Fibroblast of lung (primary cell): ENCODE results near the gene TRIM32. TPM values are rescaled to one million over a fixed set of nuclear protein-coding genes. Genes with fewer than 3 reads are reported as not detected.

Source experiments
- DNase-seq, 2 donors: peaks; one replicate each; pipeline versions ENCODE4 v3.0.0 to v3.0.0-alpha.2; 2010; ENCODE audit warnings: low read depth in 2 of 2
- H2AFZ ChIP-seq: 2 replicates; pipeline ENCODE4 v1.5.1; 2012; ENCODE audit warnings: low read length, control low read depth, inconsistent platforms
- H3K27ac ChIP-seq: 2 replicates; pipeline ENCODE4 v1.5.1; 2011; ENCODE audit warnings: low read length, control low read depth; ENCODE audit not compliant: insufficient read depth
- H3K27me3 ChIP-seq: 2 replicates; pipeline ENCODE4 v1.5.1; 2011; ENCODE audit warnings: mild to moderate bottlenecking, low read length; ENCODE audit not compliant: control insufficient read depth, insufficient read depth
- H3K36me3 ChIP-seq: 2 replicates; pipeline ENCODE4 v1.5.1; 2011; ENCODE audit warnings: low read length; ENCODE audit not compliant: control insufficient read depth, insufficient read depth
- H3K4me1 ChIP-seq: 2 replicates; pipeline ENCODE4 v1.5.1; 2011; ENCODE audit warnings: low read length; ENCODE audit not compliant: control insufficient read depth, insufficient read depth; ENCODE audit errors: extremely low read depth
- H3K4me2 ChIP-seq: 2 replicates; pipeline ENCODE4 v1.5.1; 2011; ENCODE audit warnings: low read length, control low read depth; ENCODE audit not compliant: insufficient read depth; ENCODE audit errors: extremely low read depth
- H3K4me3 ChIP-seq, 4 experiments: fragments of 200-600 bp in 1 of 4; sonication (generic) in 1 of 4; replicated peaks in 1 of 4; 2 replicates each; pipeline ENCODE4 v1.5.1; 2011 to 2016; ENCODE audit warnings: low read length in 4 of 4, low read depth in 3 of 4, mild to moderate bottlenecking in 3 of 4, control low read depth in 2 of 4, inconsistent platforms in 1 of 4, mixed read lengths in 1 of 4; ENCODE audit not compliant: insufficient read depth in 1 of 4; ENCODE audit errors: control extremely low read depth in 1 of 4
- H3K79me2 ChIP-seq: 2 replicates; pipeline ENCODE4 v1.5.1; 2012; ENCODE audit warnings: mild to moderate bottlenecking, low read length, inconsistent platforms; ENCODE audit not compliant: control insufficient read depth, insufficient read depth
- H3K9ac ChIP-seq: 2 replicates; pipeline ENCODE4 v1.5.1; 2011; ENCODE audit warnings: mild to moderate bottlenecking, low read length, control low read depth; ENCODE audit not compliant: insufficient read depth
- H3K9me3 ChIP-seq: 2 replicates; pipeline ENCODE4 v1.5.1; 2012; ENCODE audit warnings: low read depth, low read length; ENCODE audit not compliant: control insufficient read depth, insufficient read depth
- H4K20me1 ChIP-seq: 2 replicates; pipeline ENCODE4 v1.5.1; 2011; ENCODE audit warnings: low read length; ENCODE audit not compliant: control insufficient read depth, insufficient read depth; ENCODE audit errors: extremely low read depth
- EZH2 ChIP-seq: IDR thresholded peaks from 2 replicates; pipeline ENCODE4 v1.5.1; 2012; ENCODE audit warnings: low read length, control low read depth, mild to moderate bottlenecking; ENCODE audit errors: missing control alignments
- polyA plus RNA-seq, 2 donors: library from polyadenylated mRNA; depleted of rRNA in 1 of 2; stranded (reverse) in 1 of 2; unstranded in 1 of 2; fragments of >200 nt; gene quantifications; 2 replicates each; pipeline ENCODE4 v1.2.1, GENCODE V29; 2011 to 2012; ENCODE audit warnings: missing spikeins in 1 of 2
- total RNA-seq: library from RNA; depleted of rRNA; stranded (reverse); fragments of >200 nt; gene quantifications from 2 replicates; pipeline ENCODE4 v1.2.1, GENCODE V29; 2014
- TF ChIP-seq, protein P1 (sequence below), 2 donors: IDR thresholded peaks in 1 of 2; conservative IDR thresholded peaks in 1 of 2; 1 replicate in 1 of 2; 2 replicates in 1 of 2; pipeline ENCODE4 v1.5.1; 2011 to 2012; ENCODE audit warnings: low read length in 2 of 2, control low read depth in 1 of 2, inconsistent platforms in 1 of 2, low read depth in 1 of 2, mild to moderate bottlenecking in 1 of 2

Gene TRIM32
- total and polyA plus RNA-seq, 2 donors (not counting 1 experiment from before 2014, with no cell fraction given): 18.9 to 23.8 TPM

DNA sequence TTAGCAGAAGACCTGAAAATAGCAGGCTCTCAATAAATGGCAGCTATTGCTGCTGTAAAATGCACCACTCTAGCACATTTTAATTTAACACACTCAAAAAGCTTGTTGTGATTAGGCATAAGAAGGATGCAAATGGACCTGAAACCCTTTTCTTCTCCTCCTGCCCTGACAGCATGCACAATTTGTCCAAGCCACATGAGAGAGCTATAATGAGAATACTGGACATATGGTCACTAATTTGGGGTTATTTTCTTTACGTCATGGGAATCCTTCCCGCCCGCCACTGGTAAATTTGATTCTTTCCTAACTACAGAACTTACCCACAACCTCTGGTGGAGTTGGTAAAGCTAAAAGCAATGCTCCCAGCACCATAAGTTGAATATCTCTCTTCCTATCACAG lies 62.1 kb downstream of the TRIM32 start:
- Histone ChIP-seq H4K20me1 (no peaks in the 10 kb centered on the region), H2AFZ (no peak overlapping the region), H3K27ac (no peak overlapping the region), H3K4me2 (no peak overlapping the region), H3K79me2 (no peaks in the 10 kb centered on the region), H3K9ac (no peak overlapping the region), H3K4me3 (no peak overlapping the region), H3K36me3 (no peaks in the 10 kb centered on the region), H3K4me1 (no peaks in the 10 kb centered on the region), H3K27me3 (no peaks in the 10 kb centered on the region), H3K9me3 (no peaks in the 10 kb centered on the region)
- no peak for TF ChIP-seq EZH2
- TF ChIP-seq, protein P1, sequence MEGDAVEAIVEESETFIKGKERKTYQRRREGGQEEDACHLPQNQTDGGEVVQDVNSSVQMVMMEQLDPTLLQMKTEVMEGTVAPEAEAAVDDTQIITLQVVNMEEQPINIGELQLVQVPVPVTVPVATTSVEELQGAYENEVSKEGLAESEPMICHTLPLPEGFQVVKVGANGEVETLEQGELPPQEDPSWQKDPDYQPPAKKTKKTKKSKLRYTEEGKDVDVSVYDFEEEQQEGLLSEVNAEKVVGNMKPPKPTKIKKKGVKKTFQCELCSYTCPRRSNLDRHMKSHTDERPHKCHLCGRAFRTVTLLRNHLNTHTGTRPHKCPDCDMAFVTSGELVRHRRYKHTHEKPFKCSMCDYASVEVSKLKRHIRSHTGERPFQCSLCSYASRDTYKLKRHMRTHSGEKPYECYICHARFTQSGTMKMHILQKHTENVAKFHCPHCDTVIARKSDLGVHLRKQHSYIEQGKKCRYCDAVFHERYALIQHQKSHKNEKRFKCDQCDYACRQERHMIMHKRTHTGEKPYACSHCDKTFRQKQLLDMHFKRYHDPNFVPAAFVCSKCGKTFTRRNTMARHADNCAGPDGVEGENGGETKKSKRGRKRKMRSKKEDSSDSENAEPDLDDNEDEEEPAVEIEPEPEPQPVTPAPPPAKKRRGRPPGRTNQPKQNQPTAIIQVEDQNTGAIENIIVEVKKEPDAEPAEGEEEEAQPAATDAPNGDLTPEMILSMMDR (conservative IDR thresholded peaks at IDR 0.05 in 1 of 2, IDR thresholded peaks at IDR 0.05 in 1 of 2; ENCODE audit: low read depth in 1 of 2, low read length in 2 of 2): no peak
- no peak for DNase-seq

DNA sequence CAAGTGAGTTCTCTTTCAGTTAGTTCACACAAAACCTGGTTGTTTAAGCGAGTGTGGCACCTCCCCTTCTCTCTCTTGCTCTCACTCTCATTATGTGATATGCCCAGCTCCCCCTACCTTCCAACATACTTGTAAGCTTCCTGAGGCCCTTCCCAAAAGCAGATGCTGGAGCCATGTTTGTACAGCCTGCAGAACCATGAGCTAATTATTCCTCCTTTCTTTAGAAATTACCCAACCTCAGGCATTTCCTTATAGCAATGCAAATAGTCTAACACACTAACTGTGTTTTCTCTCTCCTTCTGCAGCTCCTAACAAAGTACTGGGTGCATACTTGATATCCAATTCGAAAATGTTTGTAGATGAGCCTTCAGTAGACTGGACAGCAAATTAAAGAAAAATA lies 62.7 kb downstream of the TRIM32 start:
- Histone ChIP-seq H3K9me3 (no peaks in the 10 kb centered on the region), H3K4me1 (no peaks in the 10 kb centered on the region), H4K20me1 (no peaks in the 10 kb centered on the region), H3K27ac (no peak overlapping the region), H3K4me2 (no peak overlapping the region), H3K79me2 (no peaks in the 10 kb centered on the region), H3K27me3 (no peaks in the 10 kb centered on the region), H3K36me3 (no peaks in the 10 kb centered on the region), H2AFZ (no peak overlapping the region), H3K4me3 (no peak overlapping the region), H3K9ac (no peak overlapping the region)
- no peak for TF ChIP-seq EZH2
- TF ChIP-seq, protein P1 (conservative IDR thresholded peaks at IDR 0.05 in 1 of 2, IDR thresholded peaks at IDR 0.05 in 1 of 2; ENCODE audit: low read depth in 1 of 2, low read length in 2 of 2): no peak
- no peak for DNase-seq

DNA sequence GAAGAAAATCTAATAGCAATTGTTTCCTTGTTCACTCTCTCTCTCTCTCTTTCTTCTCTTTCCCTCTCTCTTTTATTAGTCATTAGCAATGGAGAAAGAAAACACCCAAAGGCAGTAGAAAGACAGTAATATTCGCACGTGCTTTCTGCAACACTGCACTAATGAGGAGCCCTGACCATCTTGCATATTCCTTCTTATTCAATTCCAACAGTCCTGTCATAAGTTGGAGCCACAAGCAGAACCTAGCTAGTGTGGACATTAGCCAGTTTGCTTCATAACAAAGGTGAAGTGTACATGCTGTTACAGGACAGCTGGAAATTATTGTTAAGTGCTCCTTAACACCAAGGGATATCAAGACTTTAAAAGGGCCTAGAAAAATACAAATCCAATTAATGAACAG lies 63.4 kb downstream of the TRIM32 start:
- Histone ChIP-seq H3K27me3 (no peaks in the 10 kb centered on the region), H3K4me3 (no peak overlapping the region), H2AFZ (no peak overlapping the region), H3K4me2 (no peak overlapping the region), H3K9ac (no peak overlapping the region), H3K36me3 (no peaks in the 10 kb centered on the region), H3K4me1 (no peaks in the 10 kb centered on the region), H3K27ac (no peak overlapping the region), H3K9me3 (no peaks in the 10 kb centered on the region), H3K79me2 (no peaks in the 10 kb centered on the region), H4K20me1 (no peaks in the 10 kb centered on the region)
- TF ChIP-seq, protein P1 (conservative IDR thresholded peaks at IDR 0.05 in 1 of 2, IDR thresholded peaks at IDR 0.05 in 1 of 2; ENCODE audit: low read depth in 1 of 2, low read length in 2 of 2): no peak
- no peak for TF ChIP-seq EZH2
- DNase-seq: no peak
